ENCODE measurements around the gene ENOX1.

GRCh38 chr13:43289470-43290255 is 497.1 kb downstream of the ENOX1 start:
- TF ChIP-seq MAFK (IDR thresholded peaks at IDR 0.05; ENCODE audit: low read depth, low read length) (no peak), POLR2A (IDR thresholded peaks at IDR 0.05; ENCODE audit: control extremely low read depth in 1 of 2, low read depth in 2 of 2, low read length in 2 of 2) (no peak), CTCF (IDR thresholded peaks at IDR 0.05; ENCODE audit: control extremely low read depth in 1 of 3, insufficient read depth in 1 of 3, low read depth in 1 of 3, low read length in 3 of 3) (no peak), RAD21 (IDR thresholded peaks at IDR 0.05 in 1 of 2, conservative IDR thresholded peaks at IDR 0.05 in 1 of 2; ENCODE audit: low read depth in 2 of 2, low read length in 2 of 2) (no peak), BACH1 (IDR thresholded peaks at IDR 0.05; ENCODE audit: low read length) (no peak), GTF2F1 (IDR thresholded peaks at IDR 0.05; ENCODE audit: borderline replicate concordance, low read depth, low read length) (no peak), SUZ12 (IDR thresholded peaks at IDR 0.05; ENCODE audit: low read length) (no peak), POLR2AphosphoS5 (IDR thresholded peaks at IDR 0.05; ENCODE audit: low read depth, low read length) (no peak), SIX5 (IDR thresholded peaks at IDR 0.05; ENCODE audit: low read depth, low read length) (no peak), CHD2 (IDR thresholded peaks at IDR 0.05; ENCODE audit: low read length) (no peak), CREB1 (IDR thresholded peaks at IDR 0.05) (no peak), HDAC6 (IDR thresholded peaks at IDR 0.05; ENCODE audit: low read depth, low read length) (no peak), CEBPB (IDR thresholded peaks at IDR 0.05; ENCODE audit: low read depth, low read length) (no peak)
- TF ChIP-seq, protein P1, sequence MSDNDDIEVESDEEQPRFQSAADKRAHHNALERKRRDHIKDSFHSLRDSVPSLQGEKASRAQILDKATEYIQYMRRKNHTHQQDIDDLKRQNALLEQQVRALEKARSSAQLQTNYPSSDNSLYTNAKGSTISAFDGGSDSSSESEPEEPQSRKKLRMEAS (IDR thresholded peaks at IDR 0.05) = no peak

Measured in H1 (cell line).